ELR (cell line): ENCODE results near the gene CBFB.
A peak's percentile ranks its signal among the peaks of the same experiment; 100 is the strongest.
"Not testable (repeated sequence)": the region's sequence is repeated elsewhere in the genome, so short reads cannot be mapped to it uniquely, and the experiment has no call there.

ENCODE experiments used
- DNase-seq: peaks from one replicate; pipeline ENCODE4 v3.0.0-alpha.2; 2015; ENCODE audit warnings: low read depth

The CBFB gene

DNA sequence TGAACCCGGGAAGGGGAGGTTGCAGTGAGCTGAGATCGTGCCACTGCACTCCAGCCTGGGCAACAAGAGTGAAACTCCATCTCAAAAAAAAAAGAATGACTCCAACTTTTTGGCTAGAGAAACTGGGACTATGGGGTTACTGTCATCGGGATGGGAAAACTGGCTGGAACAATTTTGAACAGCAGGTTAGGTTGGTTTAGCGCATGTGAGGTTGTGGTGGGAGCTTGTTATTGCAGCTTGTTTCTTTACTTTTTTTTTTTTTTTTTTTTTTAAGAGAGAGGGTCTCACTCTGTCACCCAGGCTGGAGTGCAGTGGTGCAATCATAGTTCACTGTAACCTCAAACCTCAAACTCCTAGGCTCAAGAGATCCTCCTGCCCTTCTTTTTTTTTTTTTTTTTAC is 12.6 kb downstream of the CBFB start:
- not testable (repeated sequence) for DNase-seq

DNA sequence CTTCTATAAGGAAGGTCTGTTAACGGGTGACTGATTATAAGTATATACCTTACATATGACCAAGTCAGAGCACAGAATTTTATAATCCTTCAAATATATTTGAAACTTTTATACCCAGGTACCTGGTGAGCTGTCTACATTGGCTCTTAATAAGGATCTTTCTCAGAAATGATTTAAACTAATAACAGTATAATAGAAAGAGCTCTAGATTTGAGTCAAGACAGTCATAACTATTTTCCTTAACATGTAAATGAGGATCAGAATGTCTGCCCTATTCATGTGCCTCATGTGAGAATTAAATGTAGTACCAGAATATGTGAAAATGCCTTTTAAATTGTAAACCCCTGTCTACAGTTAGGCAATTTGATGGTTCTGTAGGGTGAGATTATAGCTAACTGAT is 14.5 kb downstream of the CBFB start:
- no peak for DNase-seq

DNA sequence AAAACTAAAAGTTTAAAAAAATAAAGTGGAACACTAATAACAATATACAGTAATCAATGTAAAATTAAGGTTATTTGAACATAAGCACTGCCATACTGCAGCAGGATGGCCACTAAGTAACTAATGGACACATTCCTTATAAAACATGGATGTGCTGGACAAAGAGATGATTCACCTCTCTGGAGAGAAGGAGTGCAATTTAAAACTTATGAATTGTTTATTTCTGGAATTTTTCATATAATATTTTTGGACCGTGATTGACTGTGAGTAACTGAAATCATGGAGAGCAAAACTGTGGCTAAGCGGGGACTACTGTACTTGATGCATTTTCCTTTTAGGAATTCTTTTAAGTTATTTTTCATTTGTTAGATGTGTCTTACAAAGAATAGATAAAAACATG is 21.8 kb downstream of the CBFB start:
- no peak for DNase-seq

DNA sequence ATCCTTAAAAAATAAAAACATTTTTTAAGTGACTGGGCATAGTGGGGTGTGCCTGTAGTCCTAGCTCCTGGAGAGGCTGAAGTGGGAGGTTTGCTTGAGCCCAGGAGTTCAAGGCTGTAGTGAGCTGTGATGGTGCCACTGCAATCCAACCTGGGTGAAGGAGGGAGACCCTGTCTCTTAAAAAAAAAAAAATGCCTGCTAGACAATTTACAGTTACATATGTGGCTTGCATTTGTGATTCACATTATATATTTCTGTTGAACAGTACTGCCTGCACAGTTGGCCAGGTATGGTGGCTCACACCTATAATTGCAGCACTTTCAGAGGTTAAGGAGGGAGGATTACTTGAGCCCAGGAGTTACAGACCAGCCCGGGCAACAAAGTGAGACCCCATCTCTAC is 23.4 kb downstream of the CBFB start:
- no peak for DNase-seq

DNA sequence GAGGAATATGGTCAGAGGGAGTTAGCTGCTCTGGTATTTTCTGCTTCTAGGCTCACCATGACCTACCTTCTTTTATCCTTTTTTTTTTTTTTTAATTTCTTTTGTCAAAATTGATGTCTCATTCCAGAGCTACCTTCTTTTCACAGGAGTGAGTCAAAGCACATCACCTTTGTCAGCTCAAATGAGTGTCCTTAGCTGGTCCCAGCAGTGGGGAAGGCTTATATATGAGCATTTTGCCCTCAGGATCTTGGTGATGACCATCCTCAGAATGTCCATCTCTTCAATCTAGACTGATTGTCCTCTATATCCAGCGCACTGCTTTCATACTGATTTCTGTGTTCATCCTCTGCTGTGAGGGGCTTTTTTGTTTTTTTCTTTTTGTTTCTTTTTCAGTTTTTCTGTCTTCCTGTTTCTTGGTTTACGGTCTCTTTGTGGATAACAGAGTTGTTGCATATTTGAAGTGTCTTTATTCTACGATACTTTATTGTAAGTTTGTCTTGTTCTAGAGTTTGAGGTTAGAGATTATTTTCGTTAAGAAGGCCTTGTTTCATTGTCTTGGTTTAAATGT is 24.9 kb downstream of the CBFB start:
- no peak for DNase-seq

DNA sequence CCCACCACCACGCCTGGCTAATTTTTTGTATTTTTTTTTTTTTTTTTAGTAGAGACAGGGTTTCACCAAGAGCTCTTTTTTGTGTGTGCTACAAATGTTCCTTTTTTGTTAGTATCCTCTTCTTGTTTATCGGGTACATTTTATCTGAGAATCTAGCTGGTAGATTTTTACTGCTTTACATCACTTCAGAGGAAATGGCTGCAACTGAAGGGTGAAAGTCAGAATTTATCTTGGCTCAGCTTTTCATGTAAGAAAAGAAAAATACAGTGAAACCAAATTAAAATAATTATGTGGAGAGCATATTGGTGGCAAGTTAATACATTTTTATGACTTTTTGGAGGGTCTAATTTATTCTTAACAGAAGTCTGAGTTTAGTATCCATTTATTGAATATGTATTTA is 26.0 kb downstream of the CBFB start:
- DNase-seq: peak; percentile 10

DNA sequence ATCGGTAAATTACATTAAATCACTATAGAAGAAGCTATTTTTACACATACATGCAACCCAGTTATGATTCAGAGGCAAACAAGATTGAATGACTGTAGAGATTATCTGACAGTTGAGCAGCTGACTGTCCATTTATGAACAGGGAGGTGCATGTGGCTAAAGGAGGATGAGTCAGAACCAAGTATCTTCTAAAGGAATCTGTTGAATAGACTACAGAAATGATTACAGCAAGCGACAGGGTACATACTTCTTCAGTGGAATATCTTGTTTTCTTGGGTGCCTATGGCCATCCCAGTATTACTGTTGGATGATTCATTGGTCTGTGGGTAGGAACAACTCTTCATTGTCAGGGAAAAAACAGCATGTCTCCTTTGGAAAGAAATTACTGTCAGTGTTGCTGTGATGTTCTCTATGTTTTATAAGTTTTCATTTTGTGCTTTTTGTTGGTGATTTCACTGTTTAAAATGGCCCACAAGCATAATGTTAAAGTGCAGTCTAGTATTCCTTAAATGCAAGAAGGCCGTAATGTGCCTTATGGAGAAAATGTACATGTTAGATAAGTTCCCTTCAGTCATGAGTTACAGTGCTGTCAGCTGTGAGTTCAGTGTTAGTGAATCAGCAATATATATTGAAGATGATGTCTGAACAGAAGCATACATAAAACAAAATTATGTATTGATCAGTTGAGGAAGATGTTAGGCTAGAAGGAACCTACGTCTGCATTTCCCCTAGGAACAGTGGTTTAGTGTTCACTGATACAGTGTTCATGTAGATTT is 27.0 kb downstream of the CBFB start:
- DNase-seq: peak; percentile 98

DNA sequence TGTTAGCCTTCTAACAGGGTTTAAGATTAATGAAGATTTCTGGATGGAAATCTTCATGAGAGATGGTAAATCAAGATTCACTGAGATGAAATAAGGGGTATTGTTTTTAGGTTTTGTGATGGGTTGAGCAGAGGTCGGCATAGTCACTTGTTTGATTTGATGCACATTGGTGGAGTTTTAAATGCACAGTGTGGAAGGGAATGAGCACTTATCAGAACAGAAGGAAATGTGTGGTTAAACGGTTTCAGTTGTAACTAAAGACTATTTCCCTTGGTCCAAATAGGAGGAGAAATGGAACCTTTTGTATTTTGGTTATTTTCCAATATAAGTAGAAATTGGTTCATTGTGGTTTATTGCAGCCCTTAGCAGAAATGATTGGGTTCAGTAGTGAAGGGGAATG is 34.1 kb downstream of the CBFB start:
- no peak for DNase-seq

DNA sequence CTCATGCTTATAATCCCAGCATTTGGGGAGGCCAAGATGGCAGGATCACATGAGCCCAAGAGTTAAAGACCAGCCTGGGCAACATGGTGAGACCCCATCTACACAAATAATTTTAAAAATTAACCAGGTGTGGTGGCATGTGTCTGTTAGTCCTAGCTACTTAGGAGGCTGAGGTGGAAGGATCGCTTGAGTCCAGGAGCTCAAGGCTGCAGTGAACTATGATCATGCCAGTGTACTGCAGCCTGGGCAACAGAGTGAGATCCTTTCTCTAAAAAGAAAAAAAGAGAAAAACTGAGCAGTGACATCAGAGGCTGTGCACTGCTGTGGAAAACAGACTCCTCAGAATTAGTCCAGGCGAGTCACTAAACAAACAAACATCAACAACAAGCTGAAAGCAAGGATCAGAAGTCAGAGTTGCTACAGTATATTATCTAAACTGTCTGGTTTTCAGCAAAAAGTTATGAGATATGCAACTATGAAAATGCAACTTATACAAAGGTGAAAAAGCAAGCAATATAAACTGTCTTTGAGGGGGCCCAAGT is 39.3 kb downstream of the CBFB start:
- DNase-seq: peak; percentile 48

DNA sequence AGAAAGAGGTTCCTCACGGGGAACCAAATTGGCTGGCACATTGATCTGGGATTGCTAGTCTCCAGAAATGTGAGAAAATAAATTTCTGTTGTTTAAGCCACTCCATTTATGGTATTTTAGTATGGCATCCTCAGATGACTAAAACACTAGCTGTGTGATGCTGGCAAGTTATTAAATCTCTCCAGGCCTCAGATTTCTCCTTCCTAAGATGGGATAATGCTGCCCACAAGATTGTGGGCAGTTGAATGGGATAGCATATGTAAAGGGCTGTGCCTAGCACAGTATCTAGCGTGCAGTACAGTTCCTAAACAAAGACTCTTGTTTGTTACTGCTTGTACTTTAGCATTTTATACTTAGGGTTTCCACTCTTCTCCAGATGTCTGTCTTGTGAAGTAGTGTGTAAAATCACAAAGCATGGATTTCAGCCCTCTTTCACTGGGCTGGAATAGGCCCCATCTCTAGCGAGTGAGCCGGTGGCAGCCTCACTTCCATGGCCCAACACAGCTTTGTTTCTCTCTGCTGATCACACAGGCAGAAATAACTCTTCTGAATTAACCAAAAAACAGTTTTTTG is 42.6 kb downstream of the CBFB start:
- no peak for DNase-seq

DNA sequence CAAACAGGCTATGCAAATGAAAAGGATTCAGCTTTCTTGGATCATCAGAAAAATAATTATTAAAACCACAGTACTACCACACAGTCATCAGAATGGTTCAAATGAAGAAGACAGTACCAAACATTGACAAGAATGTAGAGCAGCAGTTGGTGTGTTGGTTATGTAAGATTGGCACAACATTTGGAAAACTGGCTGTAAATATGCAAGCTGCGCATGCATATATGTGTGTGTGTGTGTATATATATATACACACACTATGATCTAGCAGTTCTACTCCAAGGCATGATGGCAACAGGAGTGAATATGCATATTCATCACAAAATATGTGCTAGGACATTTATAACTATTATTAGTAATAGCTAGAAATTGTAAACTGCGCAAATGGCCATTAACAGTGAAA is 46.4 kb downstream of the CBFB start:
- DNase-seq: no peak

DNA sequence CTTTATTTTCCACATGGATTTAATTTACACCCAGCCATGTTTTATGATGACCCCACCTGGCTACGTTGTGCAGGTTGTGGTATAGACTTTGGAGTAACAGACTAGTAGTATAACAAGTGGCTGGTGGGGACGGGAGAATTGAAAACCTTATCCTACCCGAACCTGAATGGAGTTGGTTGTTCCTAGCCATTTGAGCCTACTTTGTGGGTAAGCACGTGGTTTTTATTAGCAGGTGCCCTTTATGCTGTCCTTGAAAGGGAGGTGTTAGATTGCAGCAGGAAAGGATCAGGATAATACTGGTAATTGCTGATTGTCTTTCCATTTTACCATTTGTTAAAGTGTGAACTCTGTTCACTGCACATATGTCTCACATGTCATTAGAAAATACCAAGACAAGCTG is 48.9 kb downstream of the CBFB start:
- DNase-seq: no peak

DNA sequence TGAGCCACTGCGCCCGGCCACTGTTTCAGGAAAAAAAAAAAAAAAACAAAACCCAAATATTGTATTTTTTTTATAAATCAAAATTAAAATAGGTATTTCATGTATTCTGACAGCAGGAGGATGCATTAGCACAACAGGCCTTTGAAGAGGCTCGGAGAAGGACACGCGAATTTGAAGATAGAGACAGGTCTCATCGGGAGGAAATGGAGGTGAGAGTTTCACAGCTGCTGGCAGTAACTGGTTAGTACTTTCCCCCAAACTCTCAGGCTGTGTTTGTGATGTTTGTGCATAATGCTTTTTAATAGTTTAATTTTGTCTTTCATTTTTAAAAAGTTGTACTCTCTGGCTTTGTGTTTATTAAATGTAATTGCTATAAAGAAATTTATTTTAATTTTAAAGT is 53.2 kb downstream of the CBFB start:
- DNase-seq: no peak

DNA sequence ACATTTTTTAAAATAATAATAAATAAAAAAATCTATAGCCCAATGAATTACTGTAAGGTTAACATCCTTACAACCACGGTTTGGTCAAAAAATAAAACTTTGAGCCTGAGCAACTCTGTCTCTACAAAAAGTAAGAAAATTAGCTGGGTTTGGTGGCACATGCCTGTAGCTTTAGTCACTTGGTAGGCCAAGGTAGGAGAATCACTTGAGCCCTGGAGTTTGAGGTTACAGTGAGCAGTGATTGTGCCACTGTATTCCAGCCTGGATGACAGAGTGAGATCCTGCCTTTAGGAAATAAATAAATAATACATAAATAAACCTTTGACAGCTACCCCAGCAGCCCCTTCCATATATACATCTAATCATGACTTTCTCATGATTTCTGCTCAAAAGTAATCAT is 53.9 kb downstream of the CBFB start:
- peak; percentile 50 for DNase-seq

DNA sequence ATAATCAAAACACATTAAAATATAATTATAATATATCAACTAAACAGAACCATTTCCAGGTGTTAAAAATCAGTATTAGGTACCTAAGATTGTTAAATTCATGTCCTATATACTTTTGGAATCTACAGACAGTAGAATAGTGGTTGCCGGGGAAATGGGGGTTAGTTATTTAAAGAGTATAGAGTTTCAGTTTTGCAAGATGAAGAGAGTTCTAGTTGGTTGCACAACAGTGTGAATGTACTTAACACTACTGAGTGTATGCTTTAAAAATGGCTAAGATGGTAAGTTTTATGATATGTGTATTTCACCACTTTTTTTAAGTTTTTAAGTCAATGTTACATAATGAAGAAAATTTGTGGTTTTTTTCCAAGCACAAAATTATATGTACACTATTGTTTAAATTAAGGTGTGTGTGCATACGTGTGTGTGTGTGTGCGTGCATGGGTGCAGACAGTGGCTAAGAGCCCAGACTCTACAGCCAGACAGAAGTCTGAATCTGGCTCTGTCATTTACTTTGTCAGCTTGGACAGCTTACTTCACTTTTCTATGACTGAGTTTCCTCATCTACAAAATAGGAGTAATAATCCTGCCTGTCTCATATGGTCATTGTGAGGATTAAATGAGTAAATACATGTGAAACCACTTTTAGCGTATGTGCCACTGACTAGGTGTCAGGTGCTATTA is 55.5 kb downstream of the CBFB start:
- DNase-seq: no peak

DNA sequence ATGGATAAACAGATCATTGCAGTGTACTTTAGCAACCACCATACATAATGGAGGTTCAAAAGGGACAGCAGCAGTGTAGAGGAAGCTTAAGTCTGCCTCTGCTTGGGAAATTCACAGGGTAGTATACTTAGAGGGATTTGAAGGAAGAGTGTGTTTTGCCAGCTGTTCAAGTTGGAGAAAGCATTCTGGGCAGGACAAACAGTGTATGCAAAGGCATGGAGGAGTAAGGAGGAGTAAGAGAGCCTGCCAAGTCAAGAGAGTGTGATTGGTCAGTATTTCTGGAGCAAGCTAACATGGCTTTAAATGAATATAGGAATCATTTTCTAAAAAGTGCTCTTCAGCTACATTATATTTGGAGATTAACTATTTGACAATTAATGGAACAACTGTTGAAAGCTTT is 57.9 kb downstream of the CBFB start:
- DNase-seq: no peak

DNA sequence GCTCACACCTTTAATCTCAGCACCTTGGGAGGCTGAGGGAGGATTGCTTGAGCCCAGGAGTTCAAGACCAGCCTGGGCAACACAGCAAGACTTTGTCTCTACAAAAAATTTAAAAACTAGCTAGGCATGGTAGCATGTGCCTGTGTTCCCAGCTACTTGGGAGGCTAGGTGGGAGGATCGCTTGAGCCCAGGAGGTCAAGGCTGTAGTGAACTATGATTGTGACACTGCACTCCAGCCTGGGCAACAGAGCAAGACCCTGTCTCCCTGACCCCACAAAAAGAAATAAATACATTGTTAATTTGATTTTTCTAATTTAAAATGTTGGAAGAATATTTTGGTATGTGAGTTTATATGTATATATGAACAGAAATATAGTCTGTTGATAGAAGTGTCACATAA is 58.3 kb downstream of the CBFB start:
- DNase-seq: no peak

DNA sequence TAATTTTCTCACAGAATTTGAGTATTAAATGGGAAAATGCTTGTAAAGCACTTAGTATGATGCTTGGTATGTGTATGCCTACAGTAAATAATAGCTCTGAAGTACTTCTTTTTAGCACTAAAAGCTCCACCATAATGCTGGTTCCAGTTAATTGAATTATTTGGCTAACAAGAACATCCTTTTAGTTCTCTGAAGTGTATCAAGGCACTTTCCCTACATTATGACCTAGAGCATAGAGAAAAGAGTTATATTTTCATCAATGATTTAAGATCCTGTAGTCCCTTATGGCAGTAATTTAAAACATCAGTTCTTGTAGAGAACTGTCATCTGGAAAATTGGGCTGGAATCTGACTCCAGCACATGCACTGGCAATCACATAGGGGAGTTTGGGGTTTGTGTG is 58.9 kb downstream of the CBFB start:
- no peak for DNase-seq

DNA sequence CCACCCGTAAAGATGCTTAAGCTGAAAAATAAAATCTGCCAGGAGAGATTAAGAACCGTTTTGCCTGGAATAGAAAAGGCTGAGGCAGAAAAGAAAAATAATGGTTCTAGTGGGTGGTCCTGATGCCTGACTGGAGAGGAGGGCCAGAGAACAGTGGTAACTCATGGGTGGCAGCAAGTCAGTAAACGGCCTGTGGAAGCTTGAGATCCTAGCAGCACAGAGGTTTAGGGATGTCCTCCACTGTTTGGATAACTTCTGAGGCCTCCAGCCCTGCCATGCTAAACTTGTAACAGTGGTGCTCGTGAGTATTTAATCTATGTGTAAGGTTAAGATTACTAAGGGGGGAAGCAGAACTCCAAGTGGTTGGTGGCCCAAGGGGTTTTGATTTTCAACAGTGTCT is 59.6 kb downstream of the CBFB start:
- no peak for DNase-seq

DNA sequence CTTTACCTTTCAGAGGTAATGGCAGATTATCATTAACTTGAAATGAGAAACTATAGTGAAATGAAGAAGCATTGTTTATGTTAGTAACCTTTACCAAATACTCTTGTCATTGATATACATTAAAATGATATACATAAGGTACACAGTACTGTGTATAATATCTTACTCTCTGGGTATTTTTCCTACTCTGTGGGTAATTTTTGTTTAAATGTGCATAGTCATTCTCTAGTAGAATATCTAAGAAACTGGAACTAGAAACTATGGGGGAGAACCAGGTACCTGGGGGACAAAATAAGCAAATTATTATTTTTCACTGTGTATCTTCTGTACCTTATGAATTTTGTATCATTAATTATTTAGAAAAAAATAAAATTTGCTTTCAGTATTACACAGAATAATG is 60.2 kb downstream of the CBFB start:
- DNase-seq: no peak

DNA sequence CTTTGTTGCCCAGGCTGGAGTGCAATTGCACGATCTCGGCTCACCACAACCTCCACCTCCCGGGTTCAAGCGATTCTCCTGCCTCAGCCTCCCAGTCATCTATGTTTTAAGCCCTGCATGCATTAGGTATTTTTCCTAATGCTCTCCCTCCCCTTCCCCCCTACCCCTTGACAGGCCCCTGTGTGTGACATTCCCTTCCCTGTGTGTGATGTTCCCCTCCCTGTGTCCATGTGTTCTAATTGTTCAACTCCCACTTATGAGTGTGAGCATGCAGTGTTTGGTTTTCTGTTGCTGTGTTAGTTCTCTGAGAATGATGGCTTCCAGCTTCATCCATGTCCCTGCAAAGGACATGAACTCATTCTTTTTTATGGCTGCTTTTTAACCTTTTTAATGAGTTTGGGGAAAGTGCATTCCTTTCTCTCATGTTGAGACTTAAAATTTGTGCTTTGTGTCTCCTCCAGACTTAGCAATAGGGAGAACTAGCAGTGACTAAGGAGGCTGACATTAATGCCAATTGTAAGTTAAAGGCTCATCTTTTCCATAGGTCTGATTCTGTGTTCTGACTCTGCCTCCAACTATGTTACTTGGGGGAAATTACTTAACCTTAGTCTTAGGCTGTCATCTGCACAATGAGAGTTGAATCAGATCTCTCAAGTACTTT is 63.1 kb downstream of the CBFB start:
- peak; percentile 58 for DNase-seq

DNA sequence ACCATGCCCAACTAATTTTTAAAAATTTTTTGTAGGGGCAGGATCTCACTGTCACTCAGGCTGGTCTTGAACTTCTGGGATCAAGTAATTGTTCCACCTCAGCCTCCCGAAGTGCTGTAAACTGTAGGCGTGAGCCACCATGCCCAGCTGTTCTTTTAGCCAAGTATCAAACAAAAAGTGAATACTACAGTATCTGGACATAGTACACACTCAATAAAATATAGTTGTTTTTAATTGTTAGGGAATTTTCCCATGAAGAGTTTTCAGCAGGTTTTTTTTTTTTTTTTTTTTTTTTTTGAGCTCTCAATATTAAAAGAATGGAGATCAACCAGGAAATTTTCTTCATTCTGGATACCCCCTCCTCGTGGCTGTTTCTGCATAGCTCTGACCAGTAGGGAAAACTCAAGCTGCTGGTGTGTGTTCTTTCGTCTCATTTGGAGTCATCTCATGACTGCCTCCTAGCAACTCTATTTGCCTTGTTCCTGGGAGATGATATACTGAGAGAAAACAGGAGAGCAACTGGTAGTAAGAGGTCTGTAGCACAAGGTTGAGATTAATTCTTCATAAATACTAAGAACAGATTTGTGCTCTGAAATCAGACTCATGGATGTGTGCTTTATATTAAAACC is 64.3 kb downstream of the CBFB start:
- no peak for DNase-seq
